ENCODE results near the gene ALG14.

The ALG14 gene

GRCh38 chr1:94993931-94994645 lies 78.7 kb downstream of the ALG14 start:
- WGBS (ENCODE audit: insufficient coverage), result 94% methylated on average over 3 of the region's 4 CpGs
- Histone ChIP-seq H3K27ac (ENCODE audit: insufficient read depth in 1 of 2, low read depth in 1 of 2, low read length in 2 of 2, poor library complexity in 1 of 2, severe bottlenecking in 2 of 2) (no peak overlapping the region), H3K4me1 (ENCODE audit: control extremely low read depth in 1 of 4, control insufficient read depth in 4 of 4, insufficient read depth in 4 of 4, low read length in 3 of 4) (peaks cover 0 to 3% (median 0%) of the 10 kb centered on the region in 4 experiments), H3K27me3 (replicated peaks in 2 of 5; ENCODE audit: control insufficient read depth in 4 of 5, insufficient read depth in 5 of 5, low read length in 4 of 5) (no peaks in the 10 kb centered on the region), H3K9me3 (ENCODE audit: control extremely low read depth in 1 of 5, control insufficient read depth in 4 of 5, insufficient read depth in 2 of 5, low read depth in 1 of 5, low read length in 4 of 5) (no peaks in the 10 kb centered on the region), H3K36me3 (ENCODE audit: control insufficient read depth in 4 of 4, insufficient read depth in 4 of 4, low read length in 3 of 4) (no peaks in the 10 kb centered on the region), H3K4me3 (ENCODE audit: control insufficient read depth in 1 of 7, extremely low read depth in 1 of 7, insufficient read depth in 4 of 7, low read depth in 2 of 7, low read length in 6 of 7) (no peak overlapping the region)
- CTCF ChIA-PET, result interaction anchor here (0.9 kb wide), 2 partner anchors 15 to 19 kb away, joined by 3 to 4 read pairs; no protein-coding TSS in a partner anchor
- POLR2A ChIA-PET, result no interaction called here
- DNase-seq, result no peak

DNA sequence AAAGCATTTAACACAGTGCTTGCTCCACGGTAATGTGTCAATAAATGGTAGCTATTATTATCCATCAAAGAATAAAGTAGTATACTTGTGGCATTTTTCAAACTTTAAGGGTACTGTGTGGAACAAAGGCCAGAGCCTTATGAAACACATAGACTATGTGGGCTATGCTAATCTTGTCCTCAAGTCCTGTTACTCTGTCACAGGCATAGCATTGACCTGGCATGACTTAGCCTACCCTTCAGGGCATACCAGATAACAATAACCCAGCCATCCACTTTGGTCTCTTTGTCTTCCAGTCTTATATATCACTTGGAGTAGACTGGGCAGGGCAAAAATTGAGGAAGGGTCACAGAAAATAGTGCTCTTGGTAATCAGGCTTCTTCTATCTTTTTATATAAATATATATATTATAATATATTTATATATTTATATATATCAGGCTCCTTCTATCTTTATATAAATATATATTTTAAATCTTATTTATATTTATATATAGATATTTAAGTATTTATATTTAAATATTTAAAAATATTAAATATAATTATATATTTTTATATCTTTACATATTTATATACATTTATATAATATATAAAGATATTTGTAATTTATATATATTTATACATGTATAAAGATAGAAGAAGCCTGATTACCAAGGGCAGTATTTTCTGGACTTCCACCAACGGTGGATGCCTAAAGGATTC lies 79.7 kb downstream of the ALG14 start:
- Histone ChIP-seq H3K27me3 (replicated peaks in 2 of 5; ENCODE audit: control insufficient read depth in 4 of 5, insufficient read depth in 5 of 5, low read length in 4 of 5) (no peaks in the 10 kb centered on the region), H3K4me1 (ENCODE audit: control extremely low read depth in 1 of 4, control insufficient read depth in 4 of 4, insufficient read depth in 4 of 4, low read length in 3 of 4) (peaks cover 0 to 3% (median 2%) of the 10 kb centered on the region in 4 experiments), H3K4me3 (ENCODE audit: control insufficient read depth in 1 of 7, extremely low read depth in 1 of 7, insufficient read depth in 4 of 7, low read depth in 2 of 7, low read length in 6 of 7) (no peak overlapping the region), H3K27ac (ENCODE audit: insufficient read depth in 1 of 2, low read depth in 1 of 2, low read length in 2 of 2, poor library complexity in 1 of 2, severe bottlenecking in 2 of 2) (no peak overlapping the region), H3K36me3 (ENCODE audit: control insufficient read depth in 4 of 4, insufficient read depth in 4 of 4, low read length in 3 of 4) (no peaks in the 10 kb centered on the region), H3K9me3 (ENCODE audit: control extremely low read depth in 1 of 5, control insufficient read depth in 4 of 5, insufficient read depth in 2 of 5, low read depth in 1 of 5, low read length in 4 of 5) (no peaks in the 10 kb centered on the region)
- no peak for DNase-seq
- POLR2A ChIA-PET, result no interaction called here
- CTCF ChIA-PET, result interaction anchor here (0.6 to 1.2 kb wide), 2 partner anchors 11 to 14 kb away, joined by 3 read pairs; no protein-coding TSS in a partner anchor
- WGBS (ENCODE audit: insufficient coverage), result 89% methylated on average over 1 of the region's 2 CpGs

DNA sequence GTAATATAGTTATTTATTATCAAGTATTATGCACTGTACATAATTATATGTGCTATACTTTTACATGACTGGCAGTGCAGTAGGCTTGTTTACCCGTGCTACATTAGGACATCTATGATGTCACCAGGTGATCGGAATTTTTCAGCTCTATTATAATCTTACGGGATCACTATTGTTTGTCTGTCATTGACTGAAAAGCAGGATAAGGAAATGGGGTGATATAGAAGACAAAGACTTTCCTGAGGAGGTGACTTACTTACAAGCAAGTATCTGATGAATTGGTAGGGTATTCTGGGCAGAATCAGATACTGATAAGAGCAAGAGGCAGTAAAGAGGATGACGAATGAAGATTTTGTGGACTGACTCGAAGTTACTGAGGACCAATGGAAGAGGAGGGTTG lies 80.6 kb downstream of the ALG14 start:
- DNase-seq, result no peak
- WGBS (ENCODE audit: insufficient coverage), result 100% methylated on average over 5 of the region's 5 CpGs
- CTCF ChIA-PET, result interaction anchor here (1.2 kb wide), 1 partner anchor 12 kb away, joined by 3 read pairs; no protein-coding TSS in a partner anchor
- H3K4me3 ChIP-seq (ENCODE audit: control insufficient read depth in 1 of 7, extremely low read depth in 1 of 7, insufficient read depth in 4 of 7, low read depth in 2 of 7, low read length in 6 of 7), result no peak overlapping the region
- peaks cover 0 to 3% (median 2%) of the 10 kb centered on the region in 4 experiments for H3K4me1 ChIP-seq (ENCODE audit: control extremely low read depth in 1 of 4, control insufficient read depth in 4 of 4, insufficient read depth in 4 of 4, low read length in 3 of 4)
- POLR2A ChIA-PET, result no interaction called here
- H3K9me3 ChIP-seq (ENCODE audit: control extremely low read depth in 1 of 5, control insufficient read depth in 4 of 5, insufficient read depth in 2 of 5, low read depth in 1 of 5, low read length in 4 of 5), result no peaks in the 10 kb centered on the region
- H3K27ac ChIP-seq (ENCODE audit: insufficient read depth in 1 of 2, low read depth in 1 of 2, low read length in 2 of 2, poor library complexity in 1 of 2, severe bottlenecking in 2 of 2), result no peak overlapping the region
- H3K36me3 ChIP-seq (ENCODE audit: control insufficient read depth in 4 of 4, insufficient read depth in 4 of 4, low read length in 3 of 4), result no peaks in the 10 kb centered on the region
- H3K27me3 ChIP-seq (replicated peaks in 2 of 5; ENCODE audit: control insufficient read depth in 4 of 5, insufficient read depth in 5 of 5, low read length in 4 of 5), result no peaks in the 10 kb centered on the region

- no peaks in the 10 kb centered on the region for H3K9me3 ChIP-seq (ENCODE audit: control extremely low read depth in 1 of 5, control insufficient read depth in 4 of 5, insufficient read depth in 2 of 5, low read depth in 1 of 5, low read length in 4 of 5)
- CTCF ChIA-PET, result interaction anchor here (1.4 kb wide), 1 partner anchor 16 kb away, joined by 3 read pairs; no protein-coding TSS in a partner anchor
Measured at GRCh38 chr1:94989911-94990473, 82.8 kb downstream of the ALG14 start.

DNA sequence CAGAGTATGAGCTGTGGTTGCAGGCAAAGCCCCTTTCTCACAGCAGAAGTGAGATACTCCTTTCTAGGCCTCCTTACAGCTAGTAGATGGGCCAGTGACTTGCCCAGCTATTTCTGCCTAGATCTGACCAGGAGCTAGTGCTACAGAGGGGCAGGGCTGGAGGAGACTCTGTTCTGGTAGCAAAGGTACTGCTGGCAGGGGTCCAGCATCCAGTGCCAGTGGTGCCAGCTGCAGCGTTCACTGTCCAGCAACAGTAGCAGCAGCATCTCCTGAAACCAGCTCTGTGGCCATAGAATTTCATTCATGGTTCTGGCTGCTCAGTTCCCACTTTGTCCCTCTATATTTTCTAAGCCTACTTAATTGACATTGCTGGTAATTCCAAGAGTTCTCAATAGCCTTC lies 83.4 kb downstream of the ALG14 start:
- Histone ChIP-seq H3K9me3 (ENCODE audit: control extremely low read depth in 1 of 5, control insufficient read depth in 4 of 5, insufficient read depth in 2 of 5, low read depth in 1 of 5, low read length in 4 of 5) (no peaks in the 10 kb centered on the region), H3K27ac (ENCODE audit: insufficient read depth in 1 of 2, low read depth in 1 of 2, low read length in 2 of 2, poor library complexity in 1 of 2, severe bottlenecking in 2 of 2) (no peak overlapping the region), H3K4me1 (ENCODE audit: control extremely low read depth in 1 of 4, control insufficient read depth in 4 of 4, insufficient read depth in 4 of 4, low read length in 3 of 4) (peaks cover 0 to 4% (median 2%) of the 10 kb centered on the region in 4 experiments), H3K36me3 (ENCODE audit: control insufficient read depth in 4 of 4, insufficient read depth in 4 of 4, low read length in 3 of 4) (no peaks in the 10 kb centered on the region), H3K27me3 (replicated peaks in 2 of 5; ENCODE audit: control insufficient read depth in 4 of 5, insufficient read depth in 5 of 5, low read length in 4 of 5) (no peaks in the 10 kb centered on the region), H3K4me3 (ENCODE audit: control insufficient read depth in 1 of 7, extremely low read depth in 1 of 7, insufficient read depth in 4 of 7, low read depth in 2 of 7, low read length in 6 of 7) (no peak overlapping the region)
- 100% methylated on average over 1 of the region's 1 CpG for WGBS (ENCODE audit: insufficient coverage)
- POLR2A ChIA-PET, result no interaction called here
- CTCF ChIA-PET, result interaction anchor here (1.4 kb wide), 1 partner anchor 17 kb away, joined by 3 read pairs; no protein-coding TSS in a partner anchor
- DNase-seq, result no peak

More at GRCh38 chr1:94989911-94990473, 82.8 kb downstream of the ALG14 start:
- POLR2A ChIA-PET, result no interaction called here
- no peak overlapping the region for H3K4me3 ChIP-seq (ENCODE audit: control insufficient read depth in 1 of 7, extremely low read depth in 1 of 7, insufficient read depth in 4 of 7, low read depth in 2 of 7, low read length in 6 of 7)
- no peaks in the 10 kb centered on the region for H3K27me3 ChIP-seq (replicated peaks in 2 of 5; ENCODE audit: control insufficient read depth in 4 of 5, insufficient read depth in 5 of 5, low read length in 4 of 5)
- no peak overlapping the region for H3K27ac ChIP-seq (ENCODE audit: insufficient read depth in 1 of 2, low read depth in 1 of 2, low read length in 2 of 2, poor library complexity in 1 of 2, severe bottlenecking in 2 of 2)
- no peak for DNase-seq
- no peaks in the 10 kb centered on the region for H3K36me3 ChIP-seq (ENCODE audit: control insufficient read depth in 4 of 4, insufficient read depth in 4 of 4, low read length in 3 of 4)
- WGBS (ENCODE audit: insufficient coverage), result 97% methylated on average over 3 of the region's 6 CpGs
- H3K4me1 ChIP-seq (ENCODE audit: control extremely low read depth in 1 of 4, control insufficient read depth in 4 of 4, insufficient read depth in 4 of 4, low read length in 3 of 4), result peaks cover 0 to 7% (median 2%) of the 10 kb centered on the region in 4 experiments

DNA sequence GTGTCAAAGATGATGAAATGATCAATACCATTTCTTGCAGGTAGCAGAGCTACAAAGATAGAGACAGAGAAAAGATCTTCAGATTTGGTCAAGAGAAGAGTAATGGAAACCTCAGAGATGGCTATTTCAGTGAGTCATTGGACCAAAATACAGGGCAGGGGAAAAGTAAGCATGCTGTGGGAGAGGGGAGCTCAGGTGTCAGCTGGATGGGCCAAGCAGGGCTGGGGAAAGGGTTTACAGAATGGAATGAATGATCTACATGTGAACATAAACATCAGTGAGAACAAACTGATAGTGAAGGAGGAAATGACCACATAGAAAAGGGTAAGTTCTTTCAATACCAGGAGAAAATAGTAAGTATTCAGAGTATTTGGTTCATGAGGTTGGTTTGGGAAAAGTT lies 84.4 kb downstream of the ALG14 start:
- POLR2A ChIA-PET, result no interaction called here
- Histone ChIP-seq H3K27me3 (replicated peaks in 2 of 5; ENCODE audit: control insufficient read depth in 4 of 5, insufficient read depth in 5 of 5, low read length in 4 of 5) (no peaks in the 10 kb centered on the region), H3K9me3 (ENCODE audit: control extremely low read depth in 1 of 5, control insufficient read depth in 4 of 5, insufficient read depth in 2 of 5, low read depth in 1 of 5, low read length in 4 of 5) (no peaks in the 10 kb centered on the region), H3K36me3 (ENCODE audit: control insufficient read depth in 4 of 4, insufficient read depth in 4 of 4, low read length in 3 of 4) (no peaks in the 10 kb centered on the region), H3K4me1 (ENCODE audit: control extremely low read depth in 1 of 4, control insufficient read depth in 4 of 4, insufficient read depth in 4 of 4, low read length in 3 of 4) (peaks cover 0 to 4% (median 2%) of the 10 kb centered on the region in 4 experiments), H3K27ac (ENCODE audit: insufficient read depth in 1 of 2, low read depth in 1 of 2, low read length in 2 of 2, poor library complexity in 1 of 2, severe bottlenecking in 2 of 2) (no peak overlapping the region), H3K4me3 (ENCODE audit: control insufficient read depth in 1 of 7, extremely low read depth in 1 of 7, insufficient read depth in 4 of 7, low read depth in 2 of 7, low read length in 6 of 7) (no peak overlapping the region)
- CTCF ChIA-PET, result interaction anchor here (1.4 kb wide), 1 partner anchor 18 kb away, joined by 3 read pairs; no protein-coding TSS in a partner anchor
- no peak for DNase-seq

- no peak overlapping the region for H3K4me3 ChIP-seq (ENCODE audit: control insufficient read depth in 1 of 7, extremely low read depth in 1 of 7, insufficient read depth in 4 of 7, low read depth in 2 of 7, low read length in 6 of 7)
- no peaks in the 10 kb centered on the region for H3K9me3 ChIP-seq (ENCODE audit: control extremely low read depth in 1 of 5, control insufficient read depth in 4 of 5, insufficient read depth in 2 of 5, low read depth in 1 of 5, low read length in 4 of 5)
- POLR2A ChIA-PET, result no interaction called here
- no peaks in the 10 kb centered on the region for H3K27me3 ChIP-seq (replicated peaks in 2 of 5; ENCODE audit: control insufficient read depth in 4 of 5, insufficient read depth in 5 of 5, low read length in 4 of 5)
- WGBS (ENCODE audit: insufficient coverage), result 100% methylated on average over 3 of the region's 6 CpGs
- no peaks in the 10 kb centered on the region for H3K36me3 ChIP-seq (ENCODE audit: control insufficient read depth in 4 of 4, insufficient read depth in 4 of 4, low read length in 3 of 4)
- CTCF ChIA-PET, result interaction anchor here (1.4 kb wide), 1 partner anchor 57 kb away, joined by 3 read pairs; no protein-coding TSS in a partner anchor
- H3K27ac ChIP-seq (ENCODE audit: insufficient read depth in 1 of 2, low read depth in 1 of 2, low read length in 2 of 2, poor library complexity in 1 of 2, severe bottlenecking in 2 of 2), result no peak overlapping the region
- H3K4me1 ChIP-seq (ENCODE audit: control extremely low read depth in 1 of 4, control insufficient read depth in 4 of 4, insufficient read depth in 4 of 4, low read length in 3 of 4), result peaks cover 0 to 10% (median 3%) of the 10 kb centered on the region in 4 experiments
- no peak for DNase-seq
Measured at GRCh38 chr1:94986783-94987182, 86.0 kb downstream of the ALG14 start.

Measured in common myeloid progenitor, CD34-positive (primary cell).